ENCODE data around the gene TCHH. TPM values are rescaled to one million over a fixed set of nuclear protein-coding genes. Genes with fewer than 3 reads are reported as not detected.
A peak's percentile ranks its signal among the peaks of the same experiment; 100 is the strongest.

Gene TCHH, protein sequence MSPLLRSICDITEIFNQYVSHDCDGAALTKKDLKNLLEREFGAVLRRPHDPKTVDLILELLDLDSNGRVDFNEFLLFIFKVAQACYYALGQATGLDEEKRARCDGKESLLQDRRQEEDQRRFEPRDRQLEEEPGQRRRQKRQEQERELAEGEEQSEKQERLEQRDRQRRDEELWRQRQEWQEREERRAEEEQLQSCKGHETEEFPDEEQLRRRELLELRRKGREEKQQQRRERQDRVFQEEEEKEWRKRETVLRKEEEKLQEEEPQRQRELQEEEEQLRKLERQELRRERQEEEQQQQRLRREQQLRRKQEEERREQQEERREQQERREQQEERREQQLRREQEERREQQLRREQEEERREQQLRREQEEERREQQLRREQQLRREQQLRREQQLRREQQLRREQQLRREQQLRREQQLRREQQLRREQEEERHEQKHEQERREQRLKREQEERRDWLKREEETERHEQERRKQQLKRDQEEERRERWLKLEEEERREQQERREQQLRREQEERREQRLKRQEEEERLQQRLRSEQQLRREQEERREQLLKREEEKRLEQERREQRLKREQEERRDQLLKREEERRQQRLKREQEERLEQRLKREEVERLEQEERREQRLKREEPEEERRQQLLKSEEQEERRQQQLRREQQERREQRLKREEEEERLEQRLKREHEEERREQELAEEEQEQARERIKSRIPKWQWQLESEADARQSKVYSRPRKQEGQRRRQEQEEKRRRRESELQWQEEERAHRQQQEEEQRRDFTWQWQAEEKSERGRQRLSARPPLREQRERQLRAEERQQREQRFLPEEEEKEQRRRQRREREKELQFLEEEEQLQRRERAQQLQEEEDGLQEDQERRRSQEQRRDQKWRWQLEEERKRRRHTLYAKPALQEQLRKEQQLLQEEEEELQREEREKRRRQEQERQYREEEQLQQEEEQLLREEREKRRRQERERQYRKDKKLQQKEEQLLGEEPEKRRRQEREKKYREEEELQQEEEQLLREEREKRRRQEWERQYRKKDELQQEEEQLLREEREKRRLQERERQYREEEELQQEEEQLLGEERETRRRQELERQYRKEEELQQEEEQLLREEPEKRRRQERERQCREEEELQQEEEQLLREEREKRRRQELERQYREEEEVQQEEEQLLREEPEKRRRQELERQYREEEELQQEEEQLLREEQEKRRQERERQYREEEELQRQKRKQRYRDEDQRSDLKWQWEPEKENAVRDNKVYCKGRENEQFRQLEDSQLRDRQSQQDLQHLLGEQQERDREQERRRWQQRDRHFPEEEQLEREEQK (N-terminal part only)
- 1 to 10 TPM in 1 of 4 donors, under 1 TPM in 3; 0.13 to 5.8 (median 0.46) TPM for total RNA-seq

DNA sequence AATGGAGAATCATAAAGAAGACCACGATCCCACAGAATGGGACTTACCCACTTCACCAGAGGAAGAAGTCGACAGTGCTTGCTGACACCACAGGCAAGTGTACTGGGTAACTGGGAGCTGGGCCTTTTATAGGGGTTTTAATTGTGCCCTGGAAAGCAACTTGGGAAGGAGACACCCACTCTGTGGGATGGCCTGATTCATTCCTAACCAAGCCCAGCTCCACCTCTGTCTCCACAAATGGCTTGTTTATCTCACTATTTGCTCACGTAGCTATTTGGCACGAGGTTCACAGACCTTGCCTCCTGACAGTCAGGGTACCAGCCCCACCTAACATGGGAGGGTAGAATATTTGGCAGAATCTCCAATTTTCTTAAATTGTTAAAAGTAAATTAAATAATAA is at the start of gene TCHH:
TSS of gene TCHH (minus strand) at position 101 of the 400 bp plus-strand sequence. CDS start 1,364 bp downstream, outside the sequence.
- TF ChIP-seq, protein P1, sequence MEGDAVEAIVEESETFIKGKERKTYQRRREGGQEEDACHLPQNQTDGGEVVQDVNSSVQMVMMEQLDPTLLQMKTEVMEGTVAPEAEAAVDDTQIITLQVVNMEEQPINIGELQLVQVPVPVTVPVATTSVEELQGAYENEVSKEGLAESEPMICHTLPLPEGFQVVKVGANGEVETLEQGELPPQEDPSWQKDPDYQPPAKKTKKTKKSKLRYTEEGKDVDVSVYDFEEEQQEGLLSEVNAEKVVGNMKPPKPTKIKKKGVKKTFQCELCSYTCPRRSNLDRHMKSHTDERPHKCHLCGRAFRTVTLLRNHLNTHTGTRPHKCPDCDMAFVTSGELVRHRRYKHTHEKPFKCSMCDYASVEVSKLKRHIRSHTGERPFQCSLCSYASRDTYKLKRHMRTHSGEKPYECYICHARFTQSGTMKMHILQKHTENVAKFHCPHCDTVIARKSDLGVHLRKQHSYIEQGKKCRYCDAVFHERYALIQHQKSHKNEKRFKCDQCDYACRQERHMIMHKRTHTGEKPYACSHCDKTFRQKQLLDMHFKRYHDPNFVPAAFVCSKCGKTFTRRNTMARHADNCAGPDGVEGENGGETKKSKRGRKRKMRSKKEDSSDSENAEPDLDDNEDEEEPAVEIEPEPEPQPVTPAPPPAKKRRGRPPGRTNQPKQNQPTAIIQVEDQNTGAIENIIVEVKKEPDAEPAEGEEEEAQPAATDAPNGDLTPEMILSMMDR (IDR thresholded peaks at IDR 0.05), result no peak
- no peak for TF ChIP-seq POLR2A (IDR thresholded peaks at IDR 0.05)
- peaks cover 4 to 25% (median 7%) of the 10 kb centered on the region in 4 donors for H3K4me1 ChIP-seq
- H3K36me3 ChIP-seq, result no peaks in the 10 kb centered on the region
- no peak within 1 kb of the TSS for H3K27ac ChIP-seq
- peaks cover 0 to 14% of the 10 kb centered on the region in 2 donors for H3K27me3 ChIP-seq
- H3K4me3 ChIP-seq, result no peak within 1 kb of the TSS
- H3K9me3 ChIP-seq, result no peaks in the 10 kb centered on the region
- DNase-seq, result no peak

GRCh38 chr1:152164517-152165136 is 49.4 kb upstream of the TCHH start:
- DNase-seq, result no peak
- H3K36me3 ChIP-seq, result no peaks in the 10 kb centered on the region
- H3K27ac ChIP-seq, result peak overlapping the region in 2 of 4 donors; percentile 24 to 38
- no peaks in the 10 kb centered on the region for H3K4me1 ChIP-seq
- no peaks in the 10 kb centered on the region for H3K9me3 ChIP-seq
- no peak for TF ChIP-seq POLR2A (IDR thresholded peaks at IDR 0.05)
- TF ChIP-seq, protein P1 (IDR thresholded peaks at IDR 0.05), result no peak
- H3K27me3 ChIP-seq, result no peaks in the 10 kb centered on the region
- no peak overlapping the region for H3K4me3 ChIP-seq

- Histone ChIP-seq H3K4me1 (no peaks in the 10 kb centered on the region), H3K27me3 (no peaks in the 10 kb centered on the region), H3K27ac (no peak overlapping the region), H3K9me3 (no peaks in the 10 kb centered on the region), H3K4me3 (no peak overlapping the region), H3K36me3 (no peaks in the 10 kb centered on the region)
- no peak for DNase-seq
- TF ChIP-seq, protein P1 (IDR thresholded peaks at IDR 0.05), result no peak
- no peak for TF ChIP-seq POLR2A (IDR thresholded peaks at IDR 0.05)
These were observed 47.7 kb upstream of the TCHH start for GRCh38 chr1:152162792-152163463.

- DNase-seq, result no peak
- Histone ChIP-seq H3K9me3 (no peaks in the 10 kb centered on the region), H3K27me3 (no peaks in the 10 kb centered on the region), H3K4me1 (no peaks in the 10 kb centered on the region), H3K4me3 (no peak overlapping the region), H3K36me3 (no peaks in the 10 kb centered on the region), H3K27ac (no peak overlapping the region)
- TF ChIP-seq POLR2A (IDR thresholded peaks at IDR 0.05), result no peak
- TF ChIP-seq, protein P1 (IDR thresholded peaks at IDR 0.05), result no peak
These were observed 45.3 kb upstream of the TCHH start for GRCh38 chr1:152160576-152160975.

Measured in Peyer's patch (tissue), 4 donors.